ENCODE results near the gene GPR160. TPM values are rescaled to one million over a fixed set of nuclear protein-coding genes. Genes with fewer than 3 reads are reported as not detected.

The GPR160 gene
- total and polyA plus RNA-seq, 7 experiments from 2014 or later = 6.1 to 44.3 (median 17.1) TPM

DNA sequence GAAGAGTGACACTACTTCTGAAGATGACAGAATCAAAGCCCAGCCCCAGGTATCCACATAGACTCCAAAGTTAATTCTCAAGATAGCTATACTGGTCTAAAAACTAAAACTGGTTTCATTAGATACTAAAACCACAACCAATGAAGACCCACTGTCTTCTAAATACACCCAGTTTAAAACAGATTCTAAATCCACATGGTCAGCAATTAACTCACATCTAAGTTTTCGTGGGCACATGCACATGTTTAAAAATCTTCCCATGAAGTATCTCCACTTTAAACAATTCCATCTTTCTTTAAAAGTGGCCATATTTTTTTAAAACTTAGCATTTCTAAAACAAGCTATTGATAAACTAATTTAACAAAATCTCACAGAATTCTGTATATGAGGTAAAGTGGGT, 63.1 kb downstream of the GPR160 start:
- Histone ChIP-seq H3K36me3 (ENCODE audit: control insufficient read depth in 2 of 3, insufficient read depth in 3 of 3, low read length in 3 of 3) (peaks cover 16 to 56% (median 26%) of the 10 kb centered on the region in 3 experiments), H3K4me3 (ENCODE audit: low read length) (no peak overlapping the region), H3K27me3 (ENCODE audit: control insufficient read depth in 2 of 2, insufficient read depth in 2 of 2, low read length in 2 of 2) (no peaks in the 10 kb centered on the region), H3K4me1 (ENCODE audit: control insufficient read depth in 2 of 2, insufficient read depth in 2 of 2, low read length in 2 of 2) (no peaks in the 10 kb centered on the region), H3K9me3 (ENCODE audit: control insufficient read depth in 2 of 3, low read length in 3 of 3) (no peaks in the 10 kb centered on the region), H3K27ac (ENCODE audit: low read depth, low read length) (no peak overlapping the region)
- Mint-ChIP-seq H3K27me3 (no peaks in the 10 kb centered on the region), H3K27ac (peak overlapping the region in 4 of 9 donors; percentile 39 to 77 (median 68)), H3K4me1 (peaks cover 2 to 20% (median 14%) of the 10 kb centered on the region in 7 donors), H3K36me3 (peaks cover 8 to 49% (median 29%) of the 10 kb centered on the region in 5 donors), H3K9me3 (no peaks in the 10 kb centered on the region), H3K4me3 (no peak overlapping the region)
- ATAC-seq (no peak), DNase-seq (no peak)
- POLR2A ChIA-PET = interaction anchor here (0.6 kb wide), 1 partner anchor 176 kb away, joined by 3 read pairs; no protein-coding TSS in a partner anchor
- CTCF ChIA-PET = no interaction called here
- intact Hi-C loops (cut with micrococcal nuclease) = loop anchor here in 1 of 2 donors (1.0 kb wide), 1 partner anchor 10 kb away; no protein-coding TSS in a partner anchor

DNA sequence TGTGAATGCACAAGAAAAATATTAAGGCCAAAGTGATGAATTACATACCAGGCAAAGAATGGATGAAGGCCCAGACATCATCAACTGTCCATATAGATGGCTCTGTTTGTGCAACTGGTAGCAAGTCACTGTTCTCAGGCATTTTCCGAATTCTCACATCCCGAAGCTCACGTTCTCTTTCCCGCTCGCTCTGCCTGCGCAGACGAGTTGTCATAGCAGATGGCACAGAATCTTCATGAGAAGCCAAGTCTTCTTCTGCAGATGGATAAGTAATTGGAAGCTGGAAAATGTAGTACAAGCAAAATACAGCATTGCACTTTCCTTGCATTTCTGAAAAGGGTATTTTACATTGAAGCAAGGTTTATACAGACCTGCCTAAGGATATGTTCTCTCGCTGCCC, 64.6 kb downstream of the GPR160 start:
- intact Hi-C loops (cut with micrococcal nuclease) = loop anchor here in 1 of 2 donors (2.0 kb wide), 1 partner anchor 14 kb away; no protein-coding TSS in a partner anchor
- ATAC-seq (no peak), DNase-seq (no peak)
- Histone ChIP-seq H3K27me3 (ENCODE audit: control insufficient read depth in 2 of 2, insufficient read depth in 2 of 2, low read length in 2 of 2) (no peaks in the 10 kb centered on the region), H3K27ac (ENCODE audit: low read depth, low read length) (no peak overlapping the region), H3K36me3 (ENCODE audit: control insufficient read depth in 2 of 3, insufficient read depth in 3 of 3, low read length in 3 of 3) (peaks cover 10 to 51% (median 20%) of the 10 kb centered on the region in 3 experiments), H3K9me3 (ENCODE audit: control insufficient read depth in 2 of 3, low read length in 3 of 3) (no peaks in the 10 kb centered on the region), H3K4me1 (ENCODE audit: control insufficient read depth in 2 of 2, insufficient read depth in 2 of 2, low read length in 2 of 2) (no peaks in the 10 kb centered on the region), H3K4me3 (ENCODE audit: low read length) (no peak overlapping the region)
- ChIA-PET POLR2A (interaction anchor here (0.6 kb wide), 1 partner anchor 16 kb away, joined by 3 read pairs; no protein-coding TSS in a partner anchor), CTCF (no interaction called here)
- H3K36me3 Mint-ChIP-seq = peaks cover 8 to 36% (median 19%) of the 10 kb centered on the region in 5 donors
- H3K4me1 Mint-ChIP-seq = peaks cover 2 to 21% (median 14%) of the 10 kb centered on the region in 7 donors
- H3K27ac Mint-ChIP-seq = peak overlapping the region in 5 of 9 donors; percentile 14 to 76 (median 26)
- H3K27me3 Mint-ChIP-seq = no peaks in the 10 kb centered on the region
- H3K9me3 Mint-ChIP-seq = no peaks in the 10 kb centered on the region
- no peak overlapping the region for H3K4me3 Mint-ChIP-seq

DNA sequence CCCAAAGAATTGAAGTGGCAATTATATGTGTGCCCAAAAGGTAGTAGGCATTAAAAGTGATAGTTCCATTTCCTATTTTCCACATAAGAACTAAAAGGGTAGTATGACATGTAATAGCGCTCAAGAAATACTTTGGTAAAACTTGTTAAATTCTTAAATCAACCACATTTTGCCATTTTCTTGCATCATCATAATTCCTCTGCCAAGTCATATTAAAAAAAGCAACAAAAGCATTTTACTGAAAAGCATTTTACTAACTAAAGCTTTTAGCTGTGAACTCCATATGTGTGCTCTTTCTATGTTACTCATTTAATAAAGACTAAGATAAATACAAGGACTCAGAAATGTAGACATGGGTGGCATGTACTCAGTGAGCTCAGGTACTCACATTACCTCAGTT, 70.1 kb downstream of the GPR160 start:
- Mint-ChIP-seq H3K4me3 (no peak overlapping the region), H3K36me3 (peaks cover 0 to 29% (median 23%) of the 10 kb centered on the region in 5 donors), H3K9me3 (no peaks in the 10 kb centered on the region), H3K27ac (peak overlapping the region in 3 of 9 donors; percentile 13 to 50 (median 44)), H3K27me3 (no peaks in the 10 kb centered on the region), H3K4me1 (peaks cover 17 to 45% (median 31%) of the 10 kb centered on the region in 7 donors)
- peaks cover 2 to 31% (median 12%) of the 10 kb centered on the region in 3 experiments for H3K36me3 ChIP-seq (ENCODE audit: control insufficient read depth in 2 of 3, insufficient read depth in 3 of 3, low read length in 3 of 3)
- peaks cover 0 to 12% of the 10 kb centered on the region in 2 donors for H3K4me1 ChIP-seq (ENCODE audit: control insufficient read depth in 2 of 2, insufficient read depth in 2 of 2, low read length in 2 of 2)
- H3K27ac ChIP-seq (ENCODE audit: low read depth, low read length) = no peak overlapping the region
- H3K9me3 ChIP-seq (ENCODE audit: control insufficient read depth in 2 of 3, low read length in 3 of 3) = no peaks in the 10 kb centered on the region
- ATAC-seq = no peak
- no peak overlapping the region for H3K4me3 ChIP-seq (ENCODE audit: low read length)
- POLR2A ChIA-PET = interaction anchor here (0.6 kb wide), 1 partner anchor 51 kb away, joined by 6 read pairs; no protein-coding TSS in a partner anchor
- DNase-seq = no peak
- CTCF ChIA-PET = interaction anchor here (0.6 kb wide), 1 partner anchor 1872 kb away, joined by 4 read pairs; no protein-coding TSS in a partner anchor
- intact Hi-C loops (cut with micrococcal nuclease) = loop anchor here in 1 of 2 donors (5.0 kb wide), 2 partner anchors 64 to 346 kb away; no protein-coding TSS in a partner anchor
- no peaks in the 10 kb centered on the region for H3K27me3 ChIP-seq (ENCODE audit: control insufficient read depth in 2 of 2, insufficient read depth in 2 of 2, low read length in 2 of 2)

DNA sequence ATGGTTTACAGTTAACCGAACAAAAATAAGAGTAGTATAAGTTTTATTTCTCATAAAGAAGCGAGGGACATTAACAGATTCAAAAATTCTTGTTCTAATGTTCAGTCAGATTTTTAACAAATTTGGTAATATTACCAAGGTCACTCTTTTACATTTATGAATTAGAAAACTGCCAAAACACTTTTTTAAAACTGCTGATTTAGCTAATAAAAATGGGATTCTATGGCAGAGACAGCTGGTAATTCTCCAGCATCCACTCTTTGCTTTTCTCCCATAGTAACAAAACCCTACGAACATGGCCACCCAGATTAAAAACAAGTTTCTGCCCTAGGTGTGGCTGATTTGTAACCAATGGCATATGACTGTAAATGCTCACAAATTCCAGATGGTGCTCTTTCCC, 71.2 kb downstream of the GPR160 start:
- H3K4me3 Mint-ChIP-seq = no peak overlapping the region
- Histone ChIP-seq H3K9me3 (ENCODE audit: control insufficient read depth in 2 of 3, low read length in 3 of 3) (no peaks in the 10 kb centered on the region), H3K4me1 (ENCODE audit: control insufficient read depth in 2 of 2, insufficient read depth in 2 of 2, low read length in 2 of 2) (peaks cover 0 to 12% of the 10 kb centered on the region in 2 donors), H3K36me3 (ENCODE audit: control insufficient read depth in 2 of 3, insufficient read depth in 3 of 3, low read length in 3 of 3) (peaks cover 6 to 40% (median 15%) of the 10 kb centered on the region in 3 experiments), H3K27ac (ENCODE audit: low read depth, low read length) (no peak overlapping the region), H3K4me3 (ENCODE audit: low read length) (no peak overlapping the region), H3K27me3 (ENCODE audit: control insufficient read depth in 2 of 2, insufficient read depth in 2 of 2, low read length in 2 of 2) (no peaks in the 10 kb centered on the region)
- H3K27me3 Mint-ChIP-seq = no peaks in the 10 kb centered on the region
- H3K36me3 Mint-ChIP-seq = peaks cover 0 to 35% (median 28%) of the 10 kb centered on the region in 5 donors
- ChIA-PET POLR2A (interaction anchor here (0.8 kb wide), 1 partner anchor 66 kb away, joined by 3 read pairs; no protein-coding TSS in a partner anchor), CTCF (interaction anchor here (0.7 kb wide), 1 partner anchor 89 kb away, joined by 3 read pairs; no protein-coding TSS in a partner anchor)
- H3K4me1 Mint-ChIP-seq = peaks cover 19 to 49% (median 35%) of the 10 kb centered on the region in 7 donors
- H3K9me3 Mint-ChIP-seq = no peaks in the 10 kb centered on the region
- ATAC-seq (no peak), DNase-seq (no peak)
- intact Hi-C loops (cut with micrococcal nuclease) = loop anchor here in 1 of 2 donors (5.0 kb wide), 2 partner anchors 63 to 347 kb away; no protein-coding TSS in a partner anchor
- H3K27ac Mint-ChIP-seq = peak overlapping the region in 5 of 9 donors; percentile 9 to 66 (median 49)

DNA sequence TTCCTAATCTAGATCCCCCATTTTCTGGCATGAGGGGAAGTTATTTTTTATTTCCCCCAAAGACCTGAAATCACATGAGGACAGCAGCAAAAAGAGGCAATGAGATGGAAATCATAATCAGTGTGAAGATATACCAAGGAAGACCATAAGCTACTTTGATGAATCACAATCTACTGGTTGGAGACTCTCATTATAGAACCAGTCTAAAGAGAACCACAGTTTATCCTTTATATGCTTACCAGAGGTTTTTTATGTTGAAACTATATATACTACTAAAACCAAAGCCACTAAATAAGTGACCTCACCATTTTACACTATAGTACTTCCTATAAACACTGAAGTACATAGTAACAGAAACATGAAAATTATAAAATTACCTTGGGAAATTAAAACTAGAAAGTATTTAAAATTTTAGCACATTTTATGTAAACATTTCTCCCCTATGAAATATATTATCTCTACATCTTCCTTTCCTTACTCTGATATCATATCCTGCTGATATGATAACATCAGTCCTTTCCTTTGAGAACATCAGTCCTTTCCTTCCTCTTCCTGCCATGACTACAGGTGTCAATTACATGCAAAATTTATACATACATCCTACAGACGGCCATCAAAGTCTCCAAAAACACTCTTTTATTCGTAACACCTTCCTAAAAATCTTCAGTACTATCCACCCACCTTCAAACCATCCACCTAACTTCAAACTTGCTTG, 71.9 kb downstream of the GPR160 start:
- Mint-ChIP-seq H3K9me3 (no peaks in the 10 kb centered on the region), H3K4me1 (peaks cover 19 to 49% (median 35%) of the 10 kb centered on the region in 7 donors), H3K4me3 (peak overlapping the region in 4 of 10 donors; percentile 7 to 43 (median 18)), H3K27me3 (no peaks in the 10 kb centered on the region), H3K36me3 (peaks cover 0 to 37% (median 28%) of the 10 kb centered on the region in 5 donors), H3K27ac (peak overlapping the region; percentile 9 to 84 (median 49))
- intact Hi-C loops (cut with micrococcal nuclease) = loop anchor here in 1 of 2 donors (2.0 to 5.0 kb wide), 3 partner anchors 15 to 347 kb away; no protein-coding TSS in a partner anchor
- ATAC-seq (no peak), DNase-seq (no peak)
- H3K27ac ChIP-seq (ENCODE audit: low read depth, low read length) = no peak overlapping the region
- H3K36me3 ChIP-seq (ENCODE audit: control insufficient read depth in 2 of 3, insufficient read depth in 3 of 3, low read length in 3 of 3) = peaks cover 6 to 46% (median 17%) of the 10 kb centered on the region in 3 experiments
- H3K4me1 ChIP-seq (ENCODE audit: control insufficient read depth in 2 of 2, insufficient read depth in 2 of 2, low read length in 2 of 2) = peaks cover 0 to 12% of the 10 kb centered on the region in 2 donors
- H3K9me3 ChIP-seq (ENCODE audit: control insufficient read depth in 2 of 3, low read length in 3 of 3) = no peaks in the 10 kb centered on the region
- POLR2A ChIA-PET = no interaction called here
- CTCF ChIA-PET = no interaction called here
- no peaks in the 10 kb centered on the region for H3K27me3 ChIP-seq (ENCODE audit: control insufficient read depth in 2 of 2, insufficient read depth in 2 of 2, low read length in 2 of 2)
- H3K4me3 ChIP-seq (ENCODE audit: low read length) = no peak overlapping the region

DNA sequence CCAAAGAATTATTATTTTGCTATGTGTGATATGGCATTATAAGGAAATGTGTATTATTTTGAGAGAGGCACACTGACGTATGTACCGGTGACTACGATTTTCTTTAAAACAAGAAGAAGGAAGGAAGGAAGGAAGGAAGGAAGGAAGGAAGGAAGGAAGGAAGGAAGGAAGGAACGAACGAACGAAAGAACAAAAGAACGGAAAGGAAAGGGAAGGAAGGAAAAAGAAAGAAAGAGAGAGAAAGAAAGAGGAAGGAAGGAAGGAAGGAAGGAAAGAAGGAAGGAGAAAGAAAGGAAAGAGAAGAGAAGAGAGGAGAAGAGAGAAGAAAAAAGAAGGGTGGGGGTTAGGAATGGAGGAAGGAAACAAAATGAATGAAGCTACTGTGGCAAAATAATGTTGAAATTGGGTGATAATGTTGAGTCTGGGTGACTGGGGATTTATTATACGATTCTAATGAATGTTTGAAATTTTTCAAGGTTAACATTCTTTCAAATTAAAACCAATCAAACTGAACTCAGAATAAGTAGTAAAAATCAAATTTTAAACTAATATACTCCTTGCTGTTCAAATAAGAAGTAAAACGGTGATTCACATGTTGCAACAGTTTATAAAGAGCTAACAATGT, 73.5 kb downstream of the GPR160 start:
- ChIA-PET POLR2A (no interaction called here), CTCF (interaction anchor here (1.1 kb wide), 1 partner anchor 41 kb away, joined by 5 read pairs; no protein-coding TSS in a partner anchor)
- Mint-ChIP-seq H3K27ac (peak overlapping the region in 8 of 9 donors; percentile 44 to 88 (median 76)), H3K27me3 (no peaks in the 10 kb centered on the region), H3K9me3 (no peaks in the 10 kb centered on the region), H3K4me3 (peak overlapping the region in 3 of 10 donors; percentile 6 to 54 (median 20)), H3K36me3 (peaks cover 0 to 46% (median 33%) of the 10 kb centered on the region in 5 donors), H3K4me1 (peaks cover 19 to 54% (median 38%) of the 10 kb centered on the region in 7 donors)
- ATAC-seq (no peak), DNase-seq (no peak)
- no peaks in the 10 kb centered on the region for H3K27me3 ChIP-seq (ENCODE audit: control insufficient read depth in 2 of 2, insufficient read depth in 2 of 2, low read length in 2 of 2)
- peaks cover 6 to 53% (median 17%) of the 10 kb centered on the region in 3 experiments for H3K36me3 ChIP-seq (ENCODE audit: control insufficient read depth in 2 of 3, insufficient read depth in 3 of 3, low read length in 3 of 3)
- peaks cover 0 to 12% of the 10 kb centered on the region in 2 donors for H3K4me1 ChIP-seq (ENCODE audit: control insufficient read depth in 2 of 2, insufficient read depth in 2 of 2, low read length in 2 of 2)
- intact Hi-C loops (cut with micrococcal nuclease) = loop anchor here in 1 of 2 donors (1.0 to 2.0 kb wide), 2 partner anchors 11 to 14 kb away; no protein-coding TSS in a partner anchor
- H3K4me3 ChIP-seq (ENCODE audit: low read length) = no peak overlapping the region
- H3K27ac ChIP-seq (ENCODE audit: low read depth, low read length) = no peak overlapping the region
- no peaks in the 10 kb centered on the region for H3K9me3 ChIP-seq (ENCODE audit: control insufficient read depth in 2 of 3, low read length in 3 of 3)
